Mammary epithelial cell (primary cell): Measurements from ENCODE around the gene ABCC6.
"Not testable (repeated sequence)": the region's sequence is repeated elsewhere in the genome, so short reads cannot be mapped to it uniquely, and the experiment has no call there.

Experiments
- EZH2 ChIP-seq: IDR thresholded peaks from 2 replicates; pipeline ENCODE4 v1.6.1; 2012; ENCODE audit warnings: low read length, inconsistent platforms, borderline replicate concordance
- TF ChIP-seq, protein P1 (sequence below), 2 donors: IDR thresholded peaks in 1 of 2; conservative IDR thresholded peaks in 1 of 2; 2 replicates each; pipeline ENCODE4 v1.5.1; 2011 to 2012; ENCODE audit warnings: inconsistent platforms in 2 of 2, low read length in 2 of 2, mild to moderate bottlenecking in 2 of 2, control low read depth in 1 of 2, low read depth in 1 of 2; ENCODE audit not compliant: insufficient read depth in 1 of 2; ENCODE audit errors: extremely low read depth in 1 of 2

DNA sequence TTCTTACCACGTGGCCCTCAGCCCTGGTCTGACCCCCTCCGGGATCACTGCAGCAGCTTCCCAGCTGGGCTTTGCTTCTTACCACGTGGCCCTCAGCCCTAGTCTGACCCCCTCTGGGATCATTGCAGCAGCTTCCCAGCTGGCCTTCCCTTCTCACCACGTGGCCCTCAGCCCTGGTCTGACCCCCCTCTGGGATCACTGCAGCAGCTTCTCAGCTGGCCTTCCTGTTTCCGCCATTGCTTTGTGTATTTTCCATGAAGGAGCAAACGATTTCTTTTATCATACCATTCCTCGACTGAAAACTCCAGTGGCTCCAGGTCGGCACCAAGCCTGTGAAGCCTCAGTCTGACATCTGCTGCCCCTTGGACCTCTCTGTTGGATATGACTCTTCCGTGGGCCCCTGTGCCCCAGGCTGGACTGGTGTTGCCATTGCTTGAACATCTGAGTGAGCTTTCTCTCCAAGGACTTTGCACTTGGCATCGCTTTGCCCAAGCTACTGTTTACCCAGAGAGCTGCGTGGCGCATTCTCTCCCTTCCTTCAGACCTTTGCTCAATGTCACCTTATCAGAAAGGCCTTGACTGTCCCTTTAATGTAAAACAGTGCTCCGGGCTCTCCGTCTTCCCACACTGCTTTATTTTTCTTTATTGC lies 49.4 kb upstream of the ABCC6 start:
- not testable (repeated sequence) for TF ChIP-seq EZH2
- TF ChIP-seq, protein P1, sequence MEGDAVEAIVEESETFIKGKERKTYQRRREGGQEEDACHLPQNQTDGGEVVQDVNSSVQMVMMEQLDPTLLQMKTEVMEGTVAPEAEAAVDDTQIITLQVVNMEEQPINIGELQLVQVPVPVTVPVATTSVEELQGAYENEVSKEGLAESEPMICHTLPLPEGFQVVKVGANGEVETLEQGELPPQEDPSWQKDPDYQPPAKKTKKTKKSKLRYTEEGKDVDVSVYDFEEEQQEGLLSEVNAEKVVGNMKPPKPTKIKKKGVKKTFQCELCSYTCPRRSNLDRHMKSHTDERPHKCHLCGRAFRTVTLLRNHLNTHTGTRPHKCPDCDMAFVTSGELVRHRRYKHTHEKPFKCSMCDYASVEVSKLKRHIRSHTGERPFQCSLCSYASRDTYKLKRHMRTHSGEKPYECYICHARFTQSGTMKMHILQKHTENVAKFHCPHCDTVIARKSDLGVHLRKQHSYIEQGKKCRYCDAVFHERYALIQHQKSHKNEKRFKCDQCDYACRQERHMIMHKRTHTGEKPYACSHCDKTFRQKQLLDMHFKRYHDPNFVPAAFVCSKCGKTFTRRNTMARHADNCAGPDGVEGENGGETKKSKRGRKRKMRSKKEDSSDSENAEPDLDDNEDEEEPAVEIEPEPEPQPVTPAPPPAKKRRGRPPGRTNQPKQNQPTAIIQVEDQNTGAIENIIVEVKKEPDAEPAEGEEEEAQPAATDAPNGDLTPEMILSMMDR (conservative IDR thresholded peaks at IDR 0.05 in 1 of 2, IDR thresholded peaks at IDR 0.05 in 1 of 2; ENCODE audit: extremely low read depth in 1 of 2, insufficient read depth in 1 of 2, low read depth in 1 of 2, low read length in 2 of 2) = not testable (repeated sequence)
